Measurements from ENCODE around the gene LSM7.

The LSM7 gene

GRCh38 chr19:2300533-2300932 lies 27.9 kb downstream of the LSM7 start:
- H3K36me3 ChIP-seq = no peaks in the 10 kb centered on the region
- DNase-seq = no peak
- no peak overlapping the region for H3K4me3 ChIP-seq (ENCODE audit: low read depth, low read length)
- H3K4me1 ChIP-seq = peaks cover 3% of the 10 kb centered on the region
- H3K9me3 ChIP-seq = no peaks in the 10 kb centered on the region
- no peak for TF ChIP-seq CTCF (IDR thresholded peaks at IDR 0.05; ENCODE audit: low read depth, low read length)
- H3K27me3 ChIP-seq = peaks cover 5% of the 10 kb centered on the region; the same call in 1 of the 2 replicates

- H3K4me3 ChIP-seq (ENCODE audit: low read depth, low read length) = no peak overlapping the region
- peaks cover 10% of the 10 kb centered on the region for H3K4me1 ChIP-seq
- DNase-seq = no peak
- H3K27me3 ChIP-seq = peaks cover 32% of the 10 kb centered on the region
- TF ChIP-seq CTCF (IDR thresholded peaks at IDR 0.05; ENCODE audit: low read depth, low read length) = no peak
- H3K9me3 ChIP-seq = no peaks in the 10 kb centered on the region
- H3K36me3 ChIP-seq = no peaks in the 10 kb centered on the region
Observed at GRCh38 chr19:2296141-2296540, 32.2 kb downstream of the LSM7 start.

GRCh38 chr19:2294687-2295335 lies 33.6 kb downstream of the LSM7 start:
- H3K4me3 ChIP-seq (ENCODE audit: low read depth, low read length) = peak overlapping the region; percentile 32

GRCh38 chr19:2291185-2291751 lies 37.1 kb downstream of the LSM7 start:
- Histone ChIP-seq H3K4me1 (peaks cover 10% of the 10 kb centered on the region), H3K36me3 (no peaks in the 10 kb centered on the region), H3K4me3 (ENCODE audit: low read depth, low read length) (peak overlapping the region; percentile 28), H3K27me3 (peaks cover 70% of the 10 kb centered on the region), H3K9me3 (no peaks in the 10 kb centered on the region)
- TF ChIP-seq CTCF (IDR thresholded peaks at IDR 0.05; ENCODE audit: low read depth, low read length) = no peak
- DNase-seq = peak; percentile 54

More at GRCh38 chr19:2294687-2295335, 33.6 kb downstream of the LSM7 start:
- TF ChIP-seq CTCF (IDR thresholded peaks at IDR 0.05; ENCODE audit: low read depth, low read length) = no peak
- H3K9me3 ChIP-seq = no peaks in the 10 kb centered on the region
- peaks cover 10% of the 10 kb centered on the region for H3K4me1 ChIP-seq
- H3K36me3 ChIP-seq = no peaks in the 10 kb centered on the region
- peaks cover 45% of the 10 kb centered on the region for H3K27me3 ChIP-seq
- peak; percentile 83 for DNase-seq

GRCh38 chr19:2290441-2291184 lies 37.8 kb downstream of the LSM7 start:
- peaks cover 67% of the 10 kb centered on the region for H3K27me3 ChIP-seq
- no peaks in the 10 kb centered on the region for H3K36me3 ChIP-seq
- DNase-seq = peak; percentile 19
- no peak for TF ChIP-seq CTCF (IDR thresholded peaks at IDR 0.05; ENCODE audit: low read depth, low read length)
- H3K4me1 ChIP-seq = peaks cover 8% of the 10 kb centered on the region
- no peak overlapping the region; the same call in 1 of the 2 replicates for H3K4me3 ChIP-seq (ENCODE audit: low read depth, low read length)
- H3K9me3 ChIP-seq = no peaks in the 10 kb centered on the region

All from BE2C (cell line).